ENCODE results near the gene PPP1R7.
"Not testable (repeated sequence)": the region's sequence is repeated elsewhere in the genome, so short reads cannot be mapped to it uniquely, and the experiment has no call there.

PPP1R7 gene, protein sequence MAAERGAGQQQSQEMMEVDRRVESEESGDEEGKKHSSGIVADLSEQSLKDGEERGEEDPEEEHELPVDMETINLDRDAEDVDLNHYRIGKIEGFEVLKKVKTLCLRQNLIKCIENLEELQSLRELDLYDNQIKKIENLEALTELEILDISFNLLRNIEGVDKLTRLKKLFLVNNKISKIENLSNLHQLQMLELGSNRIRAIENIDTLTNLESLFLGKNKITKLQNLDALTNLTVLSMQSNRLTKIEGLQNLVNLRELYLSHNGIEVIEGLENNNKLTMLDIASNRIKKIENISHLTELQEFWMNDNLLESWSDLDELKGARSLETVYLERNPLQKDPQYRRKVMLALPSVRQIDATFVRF

GRCh38 chr2:241149925-241150659, at the start of gene PPP1R7:
TSS of gene PPP1R7 (plus strand) at chr2:241150467. CDS start at chr2:241150496, 29 bp downstream.
- DNase-seq, result peak; percentile 96

- DNase-seq, result peak; percentile 87
Measured at GRCh38 chr2:241102239-241102803, 47.9 kb upstream of the PPP1R7 start, which contains the start of gene MTERF4. TSS of gene MTERF4 (minus strand) at chr2:241102287. CDS start at chr2:241102273, 14 bp downstream.

DNA sequence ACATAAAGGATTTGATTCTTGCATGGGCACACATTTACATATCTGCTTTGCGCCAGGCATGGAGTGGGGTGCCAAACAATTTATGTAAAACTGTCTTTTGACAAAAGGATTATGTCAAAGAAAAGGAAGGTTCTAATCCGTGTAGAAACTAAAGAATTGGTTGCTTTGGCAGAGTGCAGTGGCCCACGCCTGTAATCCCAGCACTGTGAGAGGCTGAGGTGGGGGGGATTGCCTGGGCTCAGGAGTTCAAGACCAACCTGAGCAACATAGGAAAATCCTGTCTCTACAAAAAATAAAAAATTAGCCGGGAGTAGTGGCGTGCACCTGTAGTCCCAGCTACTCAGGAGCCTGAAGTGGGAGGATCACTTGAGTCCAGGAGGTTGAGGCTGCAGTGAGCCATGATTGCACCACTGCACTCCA, 47.1 kb upstream of the PPP1R7 start:
- DNase-seq, result no peak

GRCh38 chr2:241104611-241105010, 45.7 kb upstream of the PPP1R7 start:
- not testable (repeated sequence) for DNase-seq

GRCh38 chr2:241105641-241106040, 44.6 kb upstream of the PPP1R7 start:
- no peak for DNase-seq

DNA sequence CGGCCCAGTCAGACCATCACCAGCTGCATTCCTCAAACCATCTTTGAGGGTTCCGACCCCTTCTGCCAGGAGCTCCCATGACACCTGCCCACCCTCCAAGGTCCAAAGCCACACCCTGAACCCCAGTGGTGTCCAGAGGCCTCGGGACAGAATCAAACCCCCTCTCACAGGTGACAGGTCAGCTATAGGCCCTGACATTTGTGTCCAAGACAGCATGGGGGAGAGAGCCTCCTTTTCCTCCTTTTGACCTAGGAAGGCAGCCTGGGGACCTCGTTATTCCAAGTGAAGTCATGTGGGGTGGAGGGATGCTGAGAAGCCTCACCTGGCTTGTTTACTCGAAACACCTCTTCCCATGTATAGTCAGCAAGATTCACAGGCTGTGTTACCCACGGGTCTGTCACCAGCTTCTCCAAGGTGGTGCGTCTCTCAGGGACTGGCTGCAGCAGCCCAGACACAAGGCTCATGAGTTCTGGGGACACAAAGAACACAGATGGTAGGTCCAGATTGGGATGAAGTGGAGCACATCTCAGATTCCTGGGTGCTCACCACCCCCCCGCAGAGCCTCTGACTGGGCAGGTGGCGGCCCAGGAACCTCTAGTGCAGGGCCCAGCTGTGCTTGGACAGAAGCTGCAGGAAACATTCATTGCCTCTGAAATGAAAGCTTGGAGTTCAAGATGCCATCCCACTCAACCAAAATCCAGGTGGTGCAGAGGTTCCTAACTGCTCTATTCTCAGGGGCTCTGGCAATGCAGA, 43.1 kb upstream of the PPP1R7 start:
- no peak for DNase-seq

GRCh38 chr2:241108271-241109209, 41.7 kb upstream of the PPP1R7 start:
- no peak for DNase-seq

GRCh38 chr2:241109210-241110088, 40.8 kb upstream of the PPP1R7 start:
- no peak for DNase-seq

DNA sequence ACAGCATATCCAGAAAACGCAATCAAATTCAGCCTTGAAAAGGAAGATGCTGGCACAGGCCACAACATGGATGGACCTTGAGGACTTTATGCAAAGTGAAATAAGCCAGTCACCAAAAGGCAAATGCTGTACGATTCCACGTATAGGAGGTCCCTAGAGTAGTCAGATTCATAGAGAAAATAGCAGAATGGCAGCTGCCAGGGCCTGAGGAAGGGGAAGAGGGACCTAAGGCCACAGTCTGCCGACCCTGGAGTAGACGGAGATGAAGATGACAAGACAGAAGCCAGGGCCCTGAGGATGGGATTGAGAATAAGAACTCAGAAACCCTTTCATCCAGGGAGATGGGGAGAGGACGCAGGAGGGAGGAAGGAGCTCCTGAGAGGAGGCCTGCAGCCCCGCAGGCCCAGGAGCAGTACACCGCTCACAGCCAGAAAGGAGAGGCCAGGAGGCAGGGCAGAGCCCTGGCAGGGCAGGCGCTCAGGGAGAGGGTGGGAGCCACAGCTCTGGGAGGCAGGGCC, 40.1 kb upstream of the PPP1R7 start:
- DNase-seq, result no peak

GRCh38 chr2:241110607-241111439, 39.4 kb upstream of the PPP1R7 start:
- no peak for DNase-seq

DNA sequence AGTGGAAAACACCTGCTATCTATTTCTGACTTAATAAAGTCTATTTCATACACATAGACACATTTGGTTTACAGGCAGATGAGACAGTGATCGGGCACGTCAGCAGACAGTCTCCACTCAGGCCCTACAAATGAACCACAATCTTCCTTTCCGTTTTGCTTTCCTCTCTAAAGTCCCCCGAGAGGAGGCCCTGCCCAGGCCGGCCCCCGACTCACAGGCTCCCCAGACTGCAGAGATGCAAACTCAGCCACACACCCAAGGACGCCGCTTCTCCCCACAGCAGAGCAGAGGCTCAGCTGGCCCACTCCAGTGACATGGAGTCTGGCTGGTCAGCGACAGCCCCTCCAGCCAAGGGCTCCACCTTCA, 38.8 kb upstream of the PPP1R7 start:
- DNase-seq, result no peak

DNA sequence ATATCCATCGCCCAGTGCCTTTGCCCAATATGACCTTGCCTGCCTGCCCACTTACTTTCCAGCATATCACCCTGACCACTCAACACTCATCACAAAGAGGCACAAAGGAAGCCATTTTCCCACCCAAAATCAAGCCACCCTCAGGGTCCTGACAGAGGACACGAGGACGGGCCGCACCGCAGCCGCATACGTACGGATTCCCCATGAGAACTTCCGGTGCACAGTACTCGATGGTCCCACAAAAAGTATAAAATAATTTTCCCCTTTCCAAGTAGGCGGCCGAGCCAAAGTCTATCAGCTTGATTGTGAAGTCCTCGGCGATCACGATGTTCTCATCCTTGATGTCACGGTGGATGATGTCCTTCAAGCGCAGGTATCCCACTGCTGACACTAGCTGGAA, 38.2 kb upstream of the PPP1R7 start:
- DNase-seq, result no peak

DNA sequence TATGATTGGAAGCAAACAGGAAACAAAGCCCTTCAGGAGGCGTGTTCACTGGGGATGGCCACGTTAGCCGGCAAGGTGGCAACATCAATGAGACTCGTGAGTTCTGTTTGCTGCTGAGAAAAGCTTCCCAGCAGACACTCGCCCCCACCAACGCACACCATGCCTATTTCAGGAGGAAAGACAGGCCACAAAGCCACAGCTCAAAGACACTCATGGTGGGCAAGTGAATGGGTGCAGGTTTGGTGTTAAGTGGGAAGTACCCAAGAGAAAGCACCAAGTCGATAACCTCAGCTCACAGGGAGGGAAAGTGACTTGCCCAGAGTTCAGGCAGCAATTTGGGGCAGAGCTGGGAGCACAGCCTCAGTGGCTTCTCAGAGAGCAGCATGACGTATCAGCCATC, 37.7 kb upstream of the PPP1R7 start:
- no peak for DNase-seq

DNA sequence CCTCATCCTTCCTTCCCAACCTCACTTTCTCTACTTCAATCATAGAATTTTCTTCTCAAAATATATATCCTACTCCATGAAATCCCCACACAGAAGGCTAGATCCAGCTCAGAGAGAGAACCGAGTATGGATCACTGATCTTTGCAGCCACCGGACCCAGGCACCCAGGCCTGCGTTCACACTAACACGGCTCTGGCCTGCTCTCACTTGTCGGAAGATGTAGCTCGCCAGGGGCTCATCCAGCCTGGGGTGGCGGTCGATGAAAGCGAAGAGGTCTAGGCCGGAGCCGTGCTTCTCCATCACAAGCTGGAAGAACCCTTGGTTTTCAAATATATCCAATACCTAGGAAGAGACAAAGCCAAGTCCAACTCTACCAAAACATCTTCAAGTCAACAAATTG, 35.4 kb upstream of the PPP1R7 start:
- no peak for DNase-seq

DNA sequence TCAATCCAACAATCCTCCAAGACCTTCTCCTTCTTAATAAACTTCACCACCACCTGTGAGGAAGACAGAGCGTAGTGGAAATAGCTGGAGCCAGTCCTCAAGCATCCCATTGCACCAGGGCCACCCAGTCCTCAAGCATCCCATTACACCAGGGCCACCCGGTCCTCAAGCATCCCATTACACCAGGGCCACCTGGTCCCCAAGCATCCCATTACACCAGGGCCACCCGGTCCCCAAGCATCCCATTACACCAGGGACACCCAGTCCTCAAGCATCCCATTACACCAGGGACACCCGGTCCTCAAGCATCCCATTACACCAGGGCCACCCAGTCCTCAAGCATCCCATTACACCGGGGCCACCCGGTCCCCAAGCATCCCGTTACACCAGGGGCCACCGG, 34.9 kb upstream of the PPP1R7 start:
- no peak for DNase-seq

- DNase-seq, result no peak
Measured at GRCh38 chr2:241116606-241117560, 33.4 kb upstream of the PPP1R7 start.

GRCh38 chr2:241118737-241119505, 31.3 kb upstream of the PPP1R7 start:
- no peak for DNase-seq

GRCh38 chr2:241120440-241120839, 29.8 kb upstream of the PPP1R7 start:
- no peak for DNase-seq
